Liver (tissue), 9 donors: ENCODE measurements around the gene SPATC1L. TPM values are rescaled to one million over a fixed set of nuclear protein-coding genes. Genes with fewer than 3 reads are reported as not detected.

Experiments
- DNase-seq: peaks from one replicate; pipeline ENCODE4 v3.0.0-alpha.2; 2017; ENCODE audit warnings: low spot score
- H3K27ac ChIP-seq, 2 donors: one replicate each; pipeline ENCODE4 v1.7.0; 2013; ENCODE audit warnings: inconsistent platforms in 2 of 2, low read length in 2 of 2, control low read depth in 1 of 2, low read depth in 1 of 2, mild to moderate bottlenecking in 1 of 2
- H3K27me3 ChIP-seq, 4 donors: one replicate each; pipeline versions ENCODE4 v1.6.1 to v1.7.0; 2013; ENCODE audit warnings: low read length in 3 of 4, inconsistent platforms in 1 of 4, mild to moderate bottlenecking in 1 of 4, moderate library complexity in 1 of 4; ENCODE audit not compliant: control insufficient read depth in 4 of 4, insufficient read depth in 4 of 4
- H3K36me3 ChIP-seq, 4 donors: one replicate each; pipeline versions ENCODE4 v1.6.1 to v1.7.0; 2013; ENCODE audit warnings: low read length in 3 of 4, mild to moderate bottlenecking in 3 of 4, low read depth in 1 of 4, moderate library complexity in 1 of 4; ENCODE audit not compliant: control insufficient read depth in 4 of 4, insufficient read depth in 3 of 4
- H3K4me1 ChIP-seq, 4 donors: one replicate each; pipeline versions ENCODE4 v1.6.1 to v1.7.0; 2013; ENCODE audit warnings: low read length in 3 of 4, mild to moderate bottlenecking in 3 of 4, moderate library complexity in 1 of 4; ENCODE audit not compliant: control insufficient read depth in 4 of 4, insufficient read depth in 4 of 4
- H3K4me3 ChIP-seq, 3 donors: one replicate each; pipeline versions ENCODE4 v1.6.1 to v1.7.0; 2013; ENCODE audit warnings: low read length in 3 of 3, control low read depth in 1 of 3, low read depth in 1 of 3, mild to moderate bottlenecking in 1 of 3
- H3K9ac ChIP-seq, 2 donors: one replicate each; pipeline ENCODE4 v1.7.0; 2013; ENCODE audit warnings: low read length in 2 of 2, mild to moderate bottlenecking in 2 of 2, moderate library complexity in 2 of 2, control low read depth in 1 of 2, low read depth in 1 of 2
- H3K9me3 ChIP-seq, 4 donors: one replicate each; pipeline versions ENCODE4 v1.6.1 to v1.7.0; 2013; ENCODE audit warnings: low read length in 3 of 4; ENCODE audit not compliant: control insufficient read depth in 4 of 4
- EGR1 ChIP-seq, 2 donors: IDR thresholded peaks; 2 replicates each; pipeline ENCODE4 v1.6.1; 2016 to 2018; ENCODE audit warnings: antibody characterized with exemption in 2 of 2, low read depth in 2 of 2
- FOXA1 ChIP-seq: IDR thresholded peaks from 2 replicates; pipeline ENCODE4 v1.6.1; 2016; ENCODE audit warnings: antibody characterized with exemption
- FOXA2 ChIP-seq: IDR thresholded peaks from 2 replicates; pipeline ENCODE4 v1.6.1; 2016; ENCODE audit warnings: antibody characterized with exemption
- GABPA ChIP-seq, 2 donors: IDR thresholded peaks in 1 of 2; conservative IDR thresholded peaks in 1 of 2; 2 replicates each; pipeline ENCODE4 v1.6.1; 2016; ENCODE audit warnings: antibody characterized with exemption in 2 of 2, mild to moderate bottlenecking in 1 of 2, moderate library complexity in 1 of 2
- HNF4A ChIP-seq, 2 donors: conservative IDR thresholded peaks; 2 replicates each; pipeline ENCODE4 v1.6.1; 2016; ENCODE audit warnings: antibody characterized with exemption in 2 of 2, mild to moderate bottlenecking in 2 of 2
- HNF4G ChIP-seq: IDR thresholded peaks from 2 replicates; pipeline ENCODE4 v1.6.1; 2016; ENCODE audit warnings: antibody characterized with exemption
- JUND ChIP-seq, 2 donors: IDR thresholded peaks; 2 replicates each; pipeline ENCODE4 v1.6.1; 2016; ENCODE audit warnings: antibody characterized with exemption in 2 of 2
- NR2F2 ChIP-seq: IDR thresholded peaks from 2 replicates; pipeline ENCODE4 v1.6.1; 2016; ENCODE audit warnings: antibody characterized with exemption
- RAD21 ChIP-seq, 2 donors: IDR thresholded peaks; 2 replicates each; pipeline ENCODE4 v1.6.1; 2016; ENCODE audit warnings: antibody characterized with exemption in 2 of 2, mild to moderate bottlenecking in 2 of 2
- REST ChIP-seq: IDR thresholded peaks from 2 replicates; pipeline ENCODE4 v1.6.1; 2016; ENCODE audit warnings: antibody characterized with exemption, mild to moderate bottlenecking
- RXRA ChIP-seq, 2 donors: IDR thresholded peaks; 2 replicates each; pipeline ENCODE4 v1.6.1; 2017 to 2018; ENCODE audit warnings: antibody characterized with exemption in 2 of 2, mild to moderate bottlenecking in 1 of 2
- SP1 ChIP-seq: IDR thresholded peaks from 2 replicates; pipeline ENCODE4 v1.6.1; 2018; ENCODE audit warnings: antibody characterized with exemption, mild to moderate bottlenecking
- YY1 ChIP-seq: IDR thresholded peaks from 2 replicates; pipeline ENCODE4 v1.6.1; 2016; ENCODE audit warnings: antibody characterized with exemption, mild to moderate bottlenecking
- WGBS: extraction: QIAGEN DNeasy Blood & Tissue Kit; methylation state at CpG from one replicate; pipeline ENCODE4 v1.1.7; 2013; 5-methylcytosine and 5-hydroxymethylcytosine counted together
- polyA plus RNA-seq, 2 donors: library from polyadenylated mRNA; stranded (reverse) in 1 of 2; unstranded in 1 of 2; fragments of 200-250 nt in 1 of 2; fragments of >200 nt in 1 of 2; fragmentation: Nextera tagmentation in 1 of 2; extraction: Ambion mirVana in 1 of 2; gene quantifications; one replicate each; pipeline versions ENCODE4 v1.2.1 to v1.2.3, GENCODE V29; 2013 to 2015
- total RNA-seq, 2 donors: library from RNA; depleted of rRNA; stranded (reverse); fragments of >200 nt; gene quantifications; one replicate each; pipeline ENCODE4 v1.2.3, GENCODE V29; 2014
- TF ChIP-seq, protein P1 (sequence below): IDR thresholded peaks from 2 replicates; pipeline ENCODE4 v1.6.1; 2016; ENCODE audit warnings: antibody characterized with exemption
- TF ChIP-seq, protein P2 (sequence below): IDR thresholded peaks from 2 replicates; pipeline ENCODE4 v1.6.1; 2016; ENCODE audit warnings: antibody characterized with exemption
- TF ChIP-seq, protein P3 (sequence below): IDR thresholded peaks from 2 replicates; pipeline ENCODE4 v1.6.1; 2016; ENCODE audit warnings: antibody characterized with exemption
- donor health status: healthy.
- donor health status: healthy.
- donor health status: healthy.
- donor health status: healthy.
- donor health status: healthy.

Gene SPATC1L
- total and polyA plus RNA-seq, 4 donors, result 0.33 to 3.5 (median 0.79) TPM

DNA sequence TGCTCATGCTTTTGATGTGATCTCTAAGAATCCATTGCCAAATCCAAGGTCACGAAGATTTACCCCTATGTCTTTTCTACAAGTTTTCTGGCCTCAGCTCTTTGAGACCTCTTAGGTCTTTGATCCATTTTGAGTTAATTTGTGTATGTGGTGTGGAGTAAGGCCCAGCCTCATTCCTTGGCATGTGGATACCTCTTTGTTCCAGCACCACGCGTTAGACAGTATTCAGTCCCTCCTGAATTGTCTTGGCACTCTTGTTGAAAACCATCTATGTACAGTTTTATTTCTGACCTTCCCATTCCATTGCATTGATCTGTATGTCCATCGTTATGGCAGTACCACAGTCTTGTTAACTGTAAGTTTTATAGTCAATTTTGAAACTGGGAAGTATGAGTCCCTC, 20.9 kb downstream of the SPATC1L start:
- Histone ChIP-seq H3K27ac (no peak overlapping the region), H3K9me3 (no peaks in the 10 kb centered on the region), H3K9ac (no peak overlapping the region), H3K4me1 (no peaks in the 10 kb centered on the region), H3K36me3 (no peaks in the 10 kb centered on the region), H3K4me3 (no peak overlapping the region), H3K27me3 (no peaks in the 10 kb centered on the region)
- TF ChIP-seq YY1 (no peak), GABPA (IDR thresholded peaks at IDR 0.05 in 1 of 2, conservative IDR thresholded peaks at IDR 0.05 in 1 of 2) (no peak), FOXA1 (no peak), HNF4G (no peak), HNF4A (conservative IDR thresholded peaks at IDR 0.05) (no peak), RAD21 (IDR thresholded peaks at IDR 0.05) (no peak), NR2F2 (no peak), FOXA2 (no peak), SP1 (no peak), JUND (IDR thresholded peaks at IDR 0.05) (no peak), EGR1 (IDR thresholded peaks at IDR 0.05; ENCODE audit: low read depth in 2 of 2) (no peak), RXRA (IDR thresholded peaks at IDR 0.05) (no peak)
- TF ChIP-seq, protein P1, sequence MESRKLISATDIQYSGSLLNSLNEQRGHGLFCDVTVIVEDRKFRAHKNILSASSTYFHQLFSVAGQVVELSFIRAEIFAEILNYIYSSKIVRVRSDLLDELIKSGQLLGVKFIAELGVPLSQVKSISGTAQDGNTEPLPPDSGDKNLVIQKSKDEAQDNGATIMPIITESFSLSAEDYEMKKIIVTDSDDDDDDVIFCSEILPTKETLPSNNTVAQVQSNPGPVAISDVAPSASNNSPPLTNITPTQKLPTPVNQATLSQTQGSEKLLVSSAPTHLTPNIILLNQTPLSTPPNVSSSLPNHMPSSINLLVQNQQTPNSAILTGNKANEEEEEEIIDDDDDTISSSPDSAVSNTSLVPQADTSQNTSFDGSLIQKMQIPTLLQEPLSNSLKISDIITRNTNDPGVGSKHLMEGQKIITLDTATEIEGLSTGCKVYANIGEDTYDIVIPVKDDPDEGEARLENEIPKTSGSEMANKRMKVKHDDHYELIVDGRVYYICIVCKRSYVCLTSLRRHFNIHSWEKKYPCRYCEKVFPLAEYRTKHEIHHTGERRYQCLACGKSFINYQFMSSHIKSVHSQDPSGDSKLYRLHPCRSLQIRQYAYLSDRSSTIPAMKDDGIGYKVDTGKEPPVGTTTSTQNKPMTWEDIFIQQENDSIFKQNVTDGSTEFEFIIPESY, result no peak
- TF ChIP-seq, protein P2, sequence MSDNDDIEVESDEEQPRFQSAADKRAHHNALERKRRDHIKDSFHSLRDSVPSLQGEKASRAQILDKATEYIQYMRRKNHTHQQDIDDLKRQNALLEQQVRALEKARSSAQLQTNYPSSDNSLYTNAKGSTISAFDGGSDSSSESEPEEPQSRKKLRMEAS, result no peak
- TF ChIP-seq, protein P3, sequence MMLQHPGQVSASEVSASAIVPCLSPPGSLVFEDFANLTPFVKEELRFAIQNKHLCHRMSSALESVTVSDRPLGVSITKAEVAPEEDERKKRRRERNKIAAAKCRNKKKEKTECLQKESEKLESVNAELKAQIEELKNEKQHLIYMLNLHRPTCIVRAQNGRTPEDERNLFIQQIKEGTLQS, result no peak
- no peak for DNase-seq
- 97% methylated on average over 4 of the region's 4 CpGs for WGBS

- Histone ChIP-seq H3K27ac (no peak overlapping the region), H3K9ac (no peak overlapping the region), H3K27me3 (no peaks in the 10 kb centered on the region), H3K9me3 (no peaks in the 10 kb centered on the region), H3K4me3 (no peak overlapping the region), H3K4me1 (no peaks in the 10 kb centered on the region), H3K36me3 (no peaks in the 10 kb centered on the region)
- TF ChIP-seq FOXA1 (no peak), RAD21 (IDR thresholded peaks at IDR 0.05) (no peak), JUND (IDR thresholded peaks at IDR 0.05) (no peak), SP1 (no peak), HNF4A (conservative IDR thresholded peaks at IDR 0.05) (no peak), HNF4G (no peak), REST (no peak)
- TF ChIP-seq, protein P1, result no peak
- DNase-seq, result no peak
- WGBS, result 94% methylated on average over 72 of the region's 72 CpGs
Observed at GRCh38 chr21:46161633-46162592, 22.3 kb downstream of the SPATC1L start.
